MM.1S (cell line): Measurements from ENCODE around the gene SERTAD2.

Source experiments
- DNase-seq: peaks from one replicate; pipeline ENCODE4 v3.0.0-alpha.2; 2015
- H2AFZ ChIP-seq: fragments of 300-600 bp; sonication (generic); 2 replicates; pipeline ENCODE4 v1.6.0; 2016; ENCODE audit warnings: antibody characterized with exemption, low read length
- H3F3A ChIP-seq: fragments of 300-600 bp; sonication (generic); 2 replicates; pipeline ENCODE4 v1.6.1; 2016; ENCODE audit warnings: mild to moderate bottlenecking, antibody characterized with exemption, low read length, moderate library complexity, mixed read lengths; ENCODE audit not compliant: insufficient read depth
- H3K27ac ChIP-seq: fragments of 300-600 bp; sonication (generic); 2 replicates; pipeline ENCODE4 v1.5.1; 2016; ENCODE audit warnings: mild to moderate bottlenecking, low read length
- H3K27me3 ChIP-seq: fragments of 300-600 bp; sonication (generic); replicated peaks from 2 replicates; pipeline ENCODE4 v1.6.0; 2016; ENCODE audit warnings: low read length; ENCODE audit not compliant: insufficient read depth
- H3K36me3 ChIP-seq: fragments of 300-600 bp; sonication (generic); replicated peaks from 2 replicates; pipeline ENCODE4 v1.6.1; 2016; ENCODE audit warnings: mild to moderate bottlenecking, low read length, mixed read lengths; ENCODE audit not compliant: insufficient read depth
- H3K4me1 ChIP-seq: fragments of 300-600 bp; sonication (generic); 2 replicates; pipeline ENCODE4 v1.6.1; 2016; ENCODE audit warnings: low read length, mixed read lengths
- H3K4me2 ChIP-seq: fragments of 300-600 bp; sonication (generic); 2 replicates; pipeline ENCODE4 v1.6.0; 2016; ENCODE audit warnings: low read depth, low read length
- H3K4me3 ChIP-seq: fragments of 300-600 bp; sonication (generic); 2 replicates; pipeline ENCODE4 v1.5.1; 2016; ENCODE audit warnings: low read length, mixed read lengths
- H3K79me2 ChIP-seq: fragments of 300-600 bp; sonication (generic); 2 replicates; pipeline ENCODE4 v1.6.1; 2016; ENCODE audit warnings: mixed run types, low read length, mixed read lengths
- H3K9ac ChIP-seq: fragments of 300-600 bp; sonication (generic); 2 replicates; pipeline ENCODE4 v1.6.1; 2016; ENCODE audit warnings: low read length, mixed read lengths
- H3K9me2 ChIP-seq: fragments of 300-600 bp; sonication (generic); replicated peaks from 2 replicates; pipeline ENCODE4 v1.6.1; 2016; ENCODE audit warnings: mild to moderate bottlenecking, low read length, mixed read lengths; ENCODE audit not compliant: insufficient read depth
- H3K9me3 ChIP-seq: fragments of 300-600 bp; sonication (generic); replicated peaks from 2 replicates; pipeline ENCODE4 v1.6.1; 2016; ENCODE audit warnings: mild to moderate bottlenecking, low read length, mixed read lengths; ENCODE audit not compliant: insufficient read depth
- H4K20me1 ChIP-seq: fragments of 300-600 bp; sonication (generic); 2 replicates; pipeline ENCODE4 v1.6.1; 2016; ENCODE audit warnings: mild to moderate bottlenecking, low read length, moderate library complexity, mixed read lengths; ENCODE audit not compliant: insufficient read depth
- EZH2 ChIP-seq: fragments of 300-600 bp; sonication (generic); optimal IDR thresholded peaks from 2 replicates; pipeline ENCODE3; 2017; ENCODE audit warnings: low read depth, mild to moderate bottlenecking, antibody characterized with exemption, low read length, mixed read lengths
- EZH2phosphoT487 ChIP-seq: fragments of 300-600 bp; sonication (generic); IDR thresholded peaks from 2 replicates; pipeline ENCODE4 v1.6.1; 2018; ENCODE audit warnings: antibody characterized with exemption, low read length
- TF ChIP-seq, protein P1 (sequence below): fragments of 300-600 bp; sonication (generic); IDR thresholded peaks from 2 replicates; pipeline ENCODE4 v1.5.1; 2016; ENCODE audit warnings: antibody characterized with exemption, low read length, mixed read lengths

Gene SERTAD2

GRCh38 chr2:64609942-64610281, 43.8 kb downstream of the SERTAD2 start:
- peak overlapping the region; percentile 68 for H3K4me3 ChIP-seq
- H3K27me3 ChIP-seq = no peaks in the 10 kb centered on the region
- H4K20me1 ChIP-seq = no peaks in the 10 kb centered on the region
- no peak overlapping the region for H3K27ac ChIP-seq
- H3K4me1 ChIP-seq = peaks cover 8% of the 10 kb centered on the region; the same call in 1 of the 2 replicates
- H3K9me3 ChIP-seq = no peaks in the 10 kb centered on the region
- peak overlapping the region; percentile 85 for H3K4me2 ChIP-seq
- H3K79me2 ChIP-seq = no peaks in the 10 kb centered on the region
- peak overlapping the region; percentile 87; the same call in 1 of the 2 replicates for H3K9ac ChIP-seq
- DNase-seq = no peak
- TF ChIP-seq, protein P1, sequence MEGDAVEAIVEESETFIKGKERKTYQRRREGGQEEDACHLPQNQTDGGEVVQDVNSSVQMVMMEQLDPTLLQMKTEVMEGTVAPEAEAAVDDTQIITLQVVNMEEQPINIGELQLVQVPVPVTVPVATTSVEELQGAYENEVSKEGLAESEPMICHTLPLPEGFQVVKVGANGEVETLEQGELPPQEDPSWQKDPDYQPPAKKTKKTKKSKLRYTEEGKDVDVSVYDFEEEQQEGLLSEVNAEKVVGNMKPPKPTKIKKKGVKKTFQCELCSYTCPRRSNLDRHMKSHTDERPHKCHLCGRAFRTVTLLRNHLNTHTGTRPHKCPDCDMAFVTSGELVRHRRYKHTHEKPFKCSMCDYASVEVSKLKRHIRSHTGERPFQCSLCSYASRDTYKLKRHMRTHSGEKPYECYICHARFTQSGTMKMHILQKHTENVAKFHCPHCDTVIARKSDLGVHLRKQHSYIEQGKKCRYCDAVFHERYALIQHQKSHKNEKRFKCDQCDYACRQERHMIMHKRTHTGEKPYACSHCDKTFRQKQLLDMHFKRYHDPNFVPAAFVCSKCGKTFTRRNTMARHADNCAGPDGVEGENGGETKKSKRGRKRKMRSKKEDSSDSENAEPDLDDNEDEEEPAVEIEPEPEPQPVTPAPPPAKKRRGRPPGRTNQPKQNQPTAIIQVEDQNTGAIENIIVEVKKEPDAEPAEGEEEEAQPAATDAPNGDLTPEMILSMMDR = no peak
- TF ChIP-seq EZH2phosphoT487 (no peak), EZH2 (no peak)
- no peaks in the 10 kb centered on the region for H3K36me3 ChIP-seq
- peak overlapping the region; percentile 98 for H2AFZ ChIP-seq
- H3F3A ChIP-seq = no peaks in the 10 kb centered on the region
- H3K9me2 ChIP-seq = no peaks in the 10 kb centered on the region

DNA sequence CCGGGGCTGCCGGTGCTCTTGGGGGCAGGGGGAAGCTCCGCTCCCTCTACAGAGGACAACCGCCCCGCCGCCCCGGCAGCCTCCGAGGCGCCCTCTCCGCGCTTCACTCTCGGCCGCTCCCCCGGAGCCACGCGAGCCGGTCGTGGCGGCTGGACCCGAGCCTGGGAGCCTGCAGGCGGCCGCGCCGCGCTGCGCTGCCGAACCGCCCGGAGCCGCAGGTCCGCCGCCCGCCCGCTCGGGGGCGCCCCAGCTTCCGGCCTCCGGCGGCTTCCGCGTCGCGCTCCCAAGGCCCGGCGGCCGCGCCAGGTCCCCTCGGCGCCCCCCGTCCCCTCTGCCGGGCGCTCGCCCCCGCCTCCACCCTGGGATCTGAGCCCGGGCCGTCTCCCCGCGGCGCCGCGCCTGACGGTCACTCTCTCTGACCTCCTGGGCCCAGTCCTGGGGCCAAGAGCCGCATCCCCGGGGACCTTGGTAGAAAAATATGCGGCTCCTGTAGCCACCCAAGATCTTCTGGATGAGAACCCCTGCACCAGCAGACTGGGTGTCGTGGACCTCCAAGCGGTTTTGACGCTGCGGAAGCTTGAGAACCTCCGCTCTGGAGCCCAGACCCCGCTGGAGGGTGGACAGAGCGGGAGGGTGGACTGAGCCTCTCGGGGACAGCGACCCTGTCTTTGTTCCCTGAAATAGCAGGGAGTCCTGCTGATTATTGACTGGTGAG, 44.3 kb downstream of the SERTAD2 start:
- Histone ChIP-seq H2AFZ (peak overlapping the region; percentile 98), H3K4me2 (peak overlapping the region; percentile 94)

DNA sequence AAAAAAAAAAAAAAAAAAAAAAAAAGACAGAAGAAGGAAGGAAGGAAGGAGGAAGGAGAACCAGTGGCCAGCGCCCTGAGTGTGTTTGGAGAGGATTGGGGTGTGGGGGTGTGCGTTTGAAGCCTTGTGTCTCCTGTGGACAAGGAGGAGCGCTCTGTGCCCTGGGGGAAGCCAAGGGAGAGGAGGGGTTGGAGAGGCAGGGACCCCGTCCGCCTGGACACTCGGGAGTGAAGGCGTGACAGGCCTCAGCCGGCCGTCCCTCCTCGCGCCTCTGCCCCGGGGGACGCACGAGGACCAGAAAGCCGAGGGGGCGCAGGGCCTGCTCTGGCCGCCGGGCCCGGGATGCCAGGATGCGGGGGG, 44.9 kb downstream of the SERTAD2 start:
- no peak for DNase-seq
- Histone ChIP-seq H3K9me3 (no peaks in the 10 kb centered on the region), H3K27me3 (no peaks in the 10 kb centered on the region), H4K20me1 (no peaks in the 10 kb centered on the region), H3F3A (no peaks in the 10 kb centered on the region), H3K79me2 (no peaks in the 10 kb centered on the region), H3K27ac (no peak overlapping the region), H3K9ac (peak overlapping the region; percentile 63; the same call in 1 of the 2 replicates), H3K4me3 (peak overlapping the region; percentile 62), H3K9me2 (no peaks in the 10 kb centered on the region), H3K4me2 (peak overlapping the region; percentile 94), H3K4me1 (peaks cover 8% of the 10 kb centered on the region; the same call in 1 of the 2 replicates), H2AFZ (peak overlapping the region; percentile 97), H3K36me3 (no peaks in the 10 kb centered on the region)
- TF ChIP-seq EZH2 (no peak), EZH2phosphoT487 (no peak)
- TF ChIP-seq, protein P1 = no peak

More for the DNA sequence above, 44.3 kb downstream of the SERTAD2 start:
- Histone ChIP-seq H3K36me3 (no peaks in the 10 kb centered on the region), H4K20me1 (no peaks in the 10 kb centered on the region), H3K9me3 (no peaks in the 10 kb centered on the region), H3K9me2 (no peaks in the 10 kb centered on the region), H3K27ac (no peak overlapping the region), H3K27me3 (no peaks in the 10 kb centered on the region), H3K4me3 (peak overlapping the region; percentile 68), H3K4me1 (peaks cover 8% of the 10 kb centered on the region; the same call in 1 of the 2 replicates), H3K9ac (peak overlapping the region; percentile 87), H3F3A (no peaks in the 10 kb centered on the region), H3K79me2 (no peaks in the 10 kb centered on the region)
- TF ChIP-seq EZH2 = no peak
- no peak for TF ChIP-seq EZH2phosphoT487
- TF ChIP-seq, protein P1 = no peak; the same call in 1 of the 2 replicates
- peak; percentile 73 for DNase-seq
